ENCODE results near the gene PSMD2. TPM values are rescaled to one million over a fixed set of nuclear protein-coding genes. Genes with fewer than 3 reads are reported as not detected.

The PSMD2 gene
- total and polyA plus RNA-seq, 8 donors = 182 to 263 (median 213) TPM

DNA sequence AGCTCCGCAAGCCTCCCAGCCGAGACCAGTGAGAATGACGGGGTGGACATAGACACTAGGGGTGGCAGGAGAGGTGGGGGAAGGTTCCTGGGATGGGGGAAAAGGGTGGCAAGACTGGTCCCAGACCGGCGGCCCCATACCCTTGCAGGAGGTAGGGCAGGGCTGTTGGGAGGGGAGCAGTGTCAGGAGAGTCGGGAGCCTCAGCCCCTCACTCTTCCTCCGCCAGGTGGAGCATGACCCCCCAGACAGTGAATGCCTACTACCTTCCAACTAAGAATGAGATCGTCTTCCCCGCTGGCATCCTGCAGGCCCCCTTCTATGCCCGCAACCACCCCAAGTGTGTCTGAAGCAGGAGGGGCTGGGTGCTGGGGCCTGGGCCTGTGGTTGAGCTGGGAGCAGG lies 8.7 kb upstream of the PSMD2 start:
- TF ChIP-seq, protein P1, sequence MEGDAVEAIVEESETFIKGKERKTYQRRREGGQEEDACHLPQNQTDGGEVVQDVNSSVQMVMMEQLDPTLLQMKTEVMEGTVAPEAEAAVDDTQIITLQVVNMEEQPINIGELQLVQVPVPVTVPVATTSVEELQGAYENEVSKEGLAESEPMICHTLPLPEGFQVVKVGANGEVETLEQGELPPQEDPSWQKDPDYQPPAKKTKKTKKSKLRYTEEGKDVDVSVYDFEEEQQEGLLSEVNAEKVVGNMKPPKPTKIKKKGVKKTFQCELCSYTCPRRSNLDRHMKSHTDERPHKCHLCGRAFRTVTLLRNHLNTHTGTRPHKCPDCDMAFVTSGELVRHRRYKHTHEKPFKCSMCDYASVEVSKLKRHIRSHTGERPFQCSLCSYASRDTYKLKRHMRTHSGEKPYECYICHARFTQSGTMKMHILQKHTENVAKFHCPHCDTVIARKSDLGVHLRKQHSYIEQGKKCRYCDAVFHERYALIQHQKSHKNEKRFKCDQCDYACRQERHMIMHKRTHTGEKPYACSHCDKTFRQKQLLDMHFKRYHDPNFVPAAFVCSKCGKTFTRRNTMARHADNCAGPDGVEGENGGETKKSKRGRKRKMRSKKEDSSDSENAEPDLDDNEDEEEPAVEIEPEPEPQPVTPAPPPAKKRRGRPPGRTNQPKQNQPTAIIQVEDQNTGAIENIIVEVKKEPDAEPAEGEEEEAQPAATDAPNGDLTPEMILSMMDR (IDR thresholded peaks at IDR 0.05) = no peak
- intact Hi-C loops (cut with DNase I) = no loop called here

DNA sequence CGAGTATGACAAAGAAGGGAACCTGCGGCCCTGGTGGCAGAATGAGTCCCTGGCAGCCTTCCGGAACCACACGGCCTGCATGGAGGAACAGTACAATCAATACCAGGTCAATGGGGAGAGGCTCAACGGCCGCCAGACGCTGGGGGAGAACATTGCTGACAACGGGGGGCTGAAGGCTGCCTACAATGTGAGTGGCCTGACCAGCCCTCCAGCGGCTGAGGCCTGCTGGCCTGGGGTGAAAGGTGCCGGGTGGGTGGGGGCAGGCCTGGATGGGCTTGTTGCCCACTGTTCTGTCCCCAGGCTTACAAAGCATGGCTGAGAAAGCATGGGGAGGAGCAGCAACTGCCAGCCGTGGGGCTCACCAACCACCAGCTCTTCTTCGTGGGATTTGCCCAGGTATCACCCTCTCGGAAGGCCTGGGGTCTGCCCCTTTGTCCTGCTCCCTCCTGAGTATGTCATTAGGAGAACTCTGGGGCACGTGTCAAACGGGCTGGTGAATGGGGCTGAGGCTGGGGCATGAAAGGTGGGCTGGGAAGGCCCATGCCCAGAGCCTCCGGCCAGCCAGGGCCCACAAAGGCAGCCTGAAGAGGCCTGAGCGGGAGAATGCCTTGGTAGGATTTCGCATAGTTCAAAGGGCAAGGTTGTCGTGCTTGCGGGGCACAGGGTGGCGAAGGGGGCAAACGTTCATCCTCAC lies 7.8 kb upstream of the PSMD2 start:
- Histone ChIP-seq H3K27me3 (peaks cover 6 to 28% of the 10 kb centered on the region in 2 donors), H3K4me1 (no peaks in the 10 kb centered on the region), H3K9me3 (no peaks in the 10 kb centered on the region), H3K36me3 (no peaks in the 10 kb centered on the region), H3K27ac (no peak overlapping the region), H3K4me3 (no peak overlapping the region)
- no peak for DNase-seq
- TF ChIP-seq, protein P1 (IDR thresholded peaks at IDR 0.05) = no peak
- ATAC-seq = no peak
- intact Hi-C loops (cut with DNase I) = no loop called here

More for the DNA sequence above, 8.7 kb upstream of the PSMD2 start:
- no peaks in the 10 kb centered on the region for H3K9me3 ChIP-seq
- H3K4me3 ChIP-seq = no peak overlapping the region
- H3K36me3 ChIP-seq = no peaks in the 10 kb centered on the region
- peaks cover 6 to 28% of the 10 kb centered on the region in 2 donors for H3K27me3 ChIP-seq
- H3K4me1 ChIP-seq = no peaks in the 10 kb centered on the region
- H3K27ac ChIP-seq = no peak overlapping the region
- no peak for ATAC-seq
- no peak for DNase-seq

DNA sequence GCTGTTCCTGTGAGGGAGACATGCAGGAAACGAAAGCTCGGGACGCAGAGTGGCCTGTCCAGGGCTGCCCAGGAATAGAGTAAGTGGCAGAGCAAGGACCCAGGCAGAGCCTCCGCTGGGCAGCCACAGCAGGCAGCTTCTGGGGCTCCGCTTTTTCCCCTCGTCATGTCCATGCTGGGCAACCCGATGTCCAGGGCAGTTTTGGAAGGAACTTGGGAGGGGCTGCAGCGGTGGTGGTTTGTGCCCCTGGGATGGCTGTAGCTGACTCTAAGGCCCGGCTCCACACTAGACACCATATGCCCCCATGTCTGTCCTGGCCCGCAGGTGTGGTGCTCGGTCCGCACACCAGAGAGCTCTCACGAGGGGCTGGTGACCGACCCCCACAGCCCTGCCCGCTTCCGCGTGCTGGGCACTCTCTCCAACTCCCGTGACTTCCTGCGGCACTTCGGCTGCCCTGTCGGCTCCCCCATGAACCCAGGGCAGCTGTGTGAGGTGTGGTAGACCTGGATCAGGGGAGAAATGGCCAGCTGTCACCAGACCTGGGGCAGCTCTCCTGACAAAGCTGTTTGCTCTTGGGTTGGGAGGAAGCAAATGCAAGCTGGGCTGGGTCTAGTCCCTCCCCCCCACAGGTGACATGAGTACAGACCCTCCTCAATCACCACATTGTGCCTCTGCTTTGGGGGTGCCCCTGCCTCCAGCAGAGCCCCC lies 7.1 kb upstream of the PSMD2 start:
- Histone ChIP-seq H3K27me3 (peaks cover 6 to 26% of the 10 kb centered on the region in 2 donors), H3K36me3 (no peaks in the 10 kb centered on the region), H3K27ac (no peak overlapping the region), H3K4me1 (no peaks in the 10 kb centered on the region), H3K9me3 (no peaks in the 10 kb centered on the region), H3K4me3 (no peak overlapping the region)
- DNase-seq (no peak), ATAC-seq (no peak)
- intact Hi-C loops (cut with DNase I) = no loop called here
- TF ChIP-seq, protein P1 (IDR thresholded peaks at IDR 0.05) = no peak

DNA sequence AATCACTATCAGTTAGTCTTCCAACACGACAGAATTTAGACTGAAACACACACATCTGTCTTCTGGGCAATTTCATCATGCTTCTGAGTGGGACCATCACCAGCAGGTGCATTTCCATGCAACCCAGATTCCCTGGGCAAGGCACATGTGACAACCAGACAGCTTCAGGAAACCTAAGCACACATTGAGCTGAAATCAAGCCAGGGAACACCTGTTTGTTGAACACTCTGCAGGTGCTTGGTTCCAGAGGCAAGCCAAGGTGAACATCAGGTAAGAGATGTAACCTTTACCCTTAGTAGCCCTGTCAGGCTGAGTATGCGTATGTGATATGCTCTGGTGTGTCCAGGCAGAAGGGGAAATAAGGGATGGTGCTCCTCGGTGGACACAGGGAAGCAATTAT lies 3.3 kb upstream of the PSMD2 start:
- Histone ChIP-seq H3K4me3 (no peak overlapping the region), H3K36me3 (peaks cover 0 to 7% of the 10 kb centered on the region in 2 donors), H3K27me3 (no peaks in the 10 kb centered on the region), H3K4me1 (peaks cover 5 to 18% of the 10 kb centered on the region in 2 donors), H3K27ac (no peak overlapping the region), H3K9me3 (no peaks in the 10 kb centered on the region)
- intact Hi-C loops (cut with DNase I) = no loop called here
- DNase-seq = no peak
- TF ChIP-seq, protein P1 (IDR thresholded peaks at IDR 0.05) = no peak
- ATAC-seq = no peak

DNA sequence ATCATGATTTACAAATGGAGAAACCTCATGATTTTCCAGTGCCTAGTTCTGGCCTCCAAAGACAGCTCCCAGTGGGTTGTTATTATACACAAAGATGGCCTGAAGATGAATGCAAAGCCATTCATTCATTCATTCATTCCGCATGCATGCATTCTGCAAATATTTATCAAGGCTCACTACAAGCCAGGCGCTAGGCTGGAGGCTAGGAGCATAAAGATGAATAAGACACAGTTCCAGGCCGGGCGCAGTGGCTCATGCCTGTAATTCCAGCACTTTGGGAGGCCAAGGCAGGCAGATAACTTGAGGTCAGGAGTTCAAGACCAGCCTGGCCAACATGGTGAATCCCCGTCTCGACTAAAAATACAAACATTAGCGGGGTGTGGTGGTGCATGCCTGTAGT lies 2.4 kb upstream of the PSMD2 start:
- ATAC-seq (no peak), DNase-seq (no peak)
- intact Hi-C loops (cut with DNase I) = no loop called here
- H3K27ac ChIP-seq = no peak overlapping the region
- H3K4me3 ChIP-seq = no peak overlapping the region
- TF ChIP-seq, protein P1 (IDR thresholded peaks at IDR 0.05) = no peak
- H3K9me3 ChIP-seq = no peaks in the 10 kb centered on the region
- peaks cover 5 to 25% of the 10 kb centered on the region in 2 donors for H3K4me1 ChIP-seq
- H3K36me3 ChIP-seq = peaks cover 0 to 15% of the 10 kb centered on the region in 2 donors
- no peaks in the 10 kb centered on the region for H3K27me3 ChIP-seq
